Fibroblast of skin of right biceps (primary cell): ENCODE data around the gene RAB6D.
"Not testable (repeated sequence)": the region's sequence is repeated elsewhere in the genome, so short reads cannot be mapped to it uniquely, and the experiment has no call there.

Experiments
- DNase-seq: peaks from one replicate; pipeline ENCODE4 v3.0.0-alpha.2; 2013

Gene RAB6D

GRCh38 chr2:131363213-131363612, 755 bp downstream of the RAB6D start:
- not testable (repeated sequence) for DNase-seq

GRCh38 chr2:131361773-131362172, 2.2 kb downstream of the RAB6D start:
- not testable (repeated sequence) for DNase-seq

GRCh38 chr2:131353167-131353697, 10.7 kb downstream of the RAB6D start:
- not testable (repeated sequence) for DNase-seq

- DNase-seq: no peak
These were observed 14.9 kb downstream of the RAB6D start for GRCh38 chr2:131349021-131349420.

GRCh38 chr2:131347035-131347434, 16.9 kb downstream of the RAB6D start:
- DNase-seq: not testable (repeated sequence)

GRCh38 chr2:131339307-131339706, 24.7 kb downstream of the RAB6D start:
- not testable (repeated sequence) for DNase-seq

GRCh38 chr2:131335319-131335718, 28.6 kb downstream of the RAB6D start:
- DNase-seq: peak; percentile 10

GRCh38 chr2:131332709-131333108, 31.3 kb downstream of the RAB6D start:
- not testable (repeated sequence) for DNase-seq

GRCh38 chr2:131331000-131331399, 33.0 kb downstream of the RAB6D start:
- DNase-seq: not testable (repeated sequence)

- DNase-seq: no peak
These were observed 41.8 kb downstream of the RAB6D start for GRCh38 chr2:131322209-131322608.

GRCh38 chr2:131321344-131321743, 42.6 kb downstream of the RAB6D start:
- DNase-seq: not testable (repeated sequence)

GRCh38 chr2:131311001-131311400, 53.0 kb downstream of the RAB6D start:
- not testable (repeated sequence) for DNase-seq
